Hepatocyte (in vitro differentiated cells): ENCODE measurements around the gene MARCHF9.

Source experiments
- EZH2 ChIP-seq: fragments of 200-600 bp; sonication (generic); IDR thresholded peaks from 2 replicates; pipeline ENCODE4 v1.6.1; 2016; ENCODE audit warnings: antibody characterized with exemption, mild to moderate bottlenecking, borderline replicate concordance
- EZH2phosphoT487 ChIP-seq: fragments of 200-600 bp; sonication (generic); IDR thresholded peaks from one replicate; pipeline ENCODE4 v1.6.1; 2018; ENCODE audit warnings: antibody characterized with exemption, mild to moderate bottlenecking, low read depth, moderate library complexity; ENCODE audit not compliant: unreplicated experiment, severe bottlenecking
- TF ChIP-seq, protein P1 (sequence below): fragments of 200-600 bp; sonication (generic); IDR thresholded peaks from 2 replicates; pipeline ENCODE4 v1.5.1; 2016; ENCODE audit warnings: antibody characterized with exemption, mild to moderate bottlenecking; ENCODE audit not compliant: poor library complexity

GRCh38 chr12:57776247-57776587 is 21.3 kb downstream of the MARCHF9 start:
- TF ChIP-seq, protein P1, sequence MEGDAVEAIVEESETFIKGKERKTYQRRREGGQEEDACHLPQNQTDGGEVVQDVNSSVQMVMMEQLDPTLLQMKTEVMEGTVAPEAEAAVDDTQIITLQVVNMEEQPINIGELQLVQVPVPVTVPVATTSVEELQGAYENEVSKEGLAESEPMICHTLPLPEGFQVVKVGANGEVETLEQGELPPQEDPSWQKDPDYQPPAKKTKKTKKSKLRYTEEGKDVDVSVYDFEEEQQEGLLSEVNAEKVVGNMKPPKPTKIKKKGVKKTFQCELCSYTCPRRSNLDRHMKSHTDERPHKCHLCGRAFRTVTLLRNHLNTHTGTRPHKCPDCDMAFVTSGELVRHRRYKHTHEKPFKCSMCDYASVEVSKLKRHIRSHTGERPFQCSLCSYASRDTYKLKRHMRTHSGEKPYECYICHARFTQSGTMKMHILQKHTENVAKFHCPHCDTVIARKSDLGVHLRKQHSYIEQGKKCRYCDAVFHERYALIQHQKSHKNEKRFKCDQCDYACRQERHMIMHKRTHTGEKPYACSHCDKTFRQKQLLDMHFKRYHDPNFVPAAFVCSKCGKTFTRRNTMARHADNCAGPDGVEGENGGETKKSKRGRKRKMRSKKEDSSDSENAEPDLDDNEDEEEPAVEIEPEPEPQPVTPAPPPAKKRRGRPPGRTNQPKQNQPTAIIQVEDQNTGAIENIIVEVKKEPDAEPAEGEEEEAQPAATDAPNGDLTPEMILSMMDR: no peak
- TF ChIP-seq EZH2phosphoT487 (no peak), EZH2 (no peak)
